AG09309 (cell line): ENCODE data around the gene SNX32.

Experiments used
- DNase-seq: peaks from one replicate; pipeline ENCODE4 v3.0.0-alpha.2; 2010; ENCODE audit warnings: low read depth
- H3K4me3 ChIP-seq: 2 replicates; pipeline ENCODE4 v1.5.1; 2011; ENCODE audit warnings: mild to moderate bottlenecking, low read depth, low read length, moderate library complexity; ENCODE audit not compliant: control insufficient read depth
- CTCF ChIP-seq: IDR thresholded peaks from 2 replicates; pipeline ENCODE4 v1.5.1; 2011; ENCODE audit warnings: mild to moderate bottlenecking, low read depth, low read length, inconsistent platforms; ENCODE audit not compliant: insufficient read depth, control insufficient read depth; ENCODE audit errors: missing control alignments

Gene SNX32

DNA sequence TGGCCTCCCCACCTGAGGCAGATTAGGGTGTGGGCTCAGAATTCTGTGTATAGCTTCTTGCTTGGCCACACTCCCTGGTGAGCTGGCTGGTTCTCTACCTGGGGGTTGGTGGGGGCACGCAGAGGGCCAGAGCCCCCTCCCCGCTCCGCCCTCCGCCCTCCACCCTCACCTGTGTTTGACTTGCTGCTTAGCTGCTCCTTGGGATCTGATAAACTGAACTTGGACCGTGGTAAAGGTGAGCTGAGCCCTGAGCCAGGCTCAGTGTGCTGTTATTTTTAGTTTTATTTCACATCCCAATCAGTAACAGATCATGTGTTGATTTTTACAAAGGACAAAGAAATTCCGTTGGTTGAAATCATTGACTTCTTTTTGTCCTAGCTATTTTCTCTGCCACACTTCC lies 44.9 kb upstream of the SNX32 start:
- no peak for DNase-seq
- no peak overlapping the region for H3K4me3 ChIP-seq
- TF ChIP-seq CTCF, result no peak

- DNase-seq, result no peak
- H3K4me3 ChIP-seq, result no peak overlapping the region
- TF ChIP-seq CTCF, result no peak
These were observed 44.3 kb upstream of the SNX32 start for GRCh38 chr11:65789230-65790103.

- H3K4me3 ChIP-seq, result no peak overlapping the region
- TF ChIP-seq CTCF, result no peak
- DNase-seq, result no peak
These were observed 43.5 kb upstream of the SNX32 start for GRCh38 chr11:65790104-65790901.

GRCh38 chr11:65790902-65791650 lies 42.7 kb upstream of the SNX32 start:
- DNase-seq, result no peak
- TF ChIP-seq CTCF, result no peak
- no peak overlapping the region for H3K4me3 ChIP-seq

GRCh38 chr11:65791719-65792213 lies 42.0 kb upstream of the SNX32 start:
- no peak for TF ChIP-seq CTCF
- no peak overlapping the region for H3K4me3 ChIP-seq
- DNase-seq, result no peak

- DNase-seq, result no peak
- TF ChIP-seq CTCF, result no peak
- no peak overlapping the region for H3K4me3 ChIP-seq
These were observed 41.3 kb upstream of the SNX32 start for GRCh38 chr11:65792456-65792855.
